ENCODE data around the gene OS9.
A peak's percentile ranks its signal among the peaks of the same experiment; 100 is the strongest.
"Not testable (repeated sequence)": the region's sequence is repeated elsewhere in the genome, so short reads cannot be mapped to it uniquely, and the experiment has no call there.

Gene OS9

DNA sequence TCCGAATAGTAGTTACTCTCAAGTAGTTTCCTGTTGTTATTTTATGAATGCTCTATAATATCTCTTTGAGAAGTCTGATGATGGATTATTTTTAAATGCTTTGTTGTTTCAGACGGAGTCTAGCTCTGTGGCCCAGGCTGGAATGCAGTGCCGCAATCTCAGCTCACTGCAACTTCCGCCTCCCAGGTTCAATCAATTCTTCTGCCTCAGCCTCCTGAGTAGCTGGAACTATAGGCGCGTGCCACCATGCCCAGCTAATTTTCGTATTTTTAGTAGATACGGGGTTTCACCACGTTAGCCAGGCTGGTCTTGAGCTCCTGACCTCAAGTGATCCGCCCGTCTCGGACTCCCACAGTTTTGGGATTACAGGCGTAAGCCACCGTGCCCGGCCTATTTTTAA, 1.4 kb upstream of the OS9 start:
- in situ Hi-C loops (cut with HindIII; ENCODE audit: low pct_ligation_motif_present, low pct_unique_long_range_greater_than_20kb, low sequenced_read_pairs): no loop called here
- DNase-seq: no peak

DNA sequence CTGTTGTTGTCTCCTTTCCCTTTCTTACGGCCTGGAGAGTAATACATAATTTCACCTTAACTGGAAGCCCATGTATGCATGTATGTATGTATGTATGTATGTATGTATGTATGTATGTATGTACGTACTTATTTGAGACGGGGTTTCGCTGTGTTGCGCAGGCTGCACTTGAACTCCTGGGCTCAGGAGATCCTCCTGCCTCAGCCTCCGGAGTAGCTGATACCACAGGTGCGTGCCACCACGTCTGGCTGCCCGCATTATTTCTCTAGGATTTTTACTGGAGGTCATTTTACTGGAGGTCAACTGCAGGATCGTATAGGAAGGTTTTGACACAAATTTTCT, 644 bp upstream of the OS9 start:
- in situ Hi-C loops (cut with HindIII; ENCODE audit: low pct_ligation_motif_present, low pct_unique_long_range_greater_than_20kb, low sequenced_read_pairs): no loop called here
- DNase-seq: no peak

DNA sequence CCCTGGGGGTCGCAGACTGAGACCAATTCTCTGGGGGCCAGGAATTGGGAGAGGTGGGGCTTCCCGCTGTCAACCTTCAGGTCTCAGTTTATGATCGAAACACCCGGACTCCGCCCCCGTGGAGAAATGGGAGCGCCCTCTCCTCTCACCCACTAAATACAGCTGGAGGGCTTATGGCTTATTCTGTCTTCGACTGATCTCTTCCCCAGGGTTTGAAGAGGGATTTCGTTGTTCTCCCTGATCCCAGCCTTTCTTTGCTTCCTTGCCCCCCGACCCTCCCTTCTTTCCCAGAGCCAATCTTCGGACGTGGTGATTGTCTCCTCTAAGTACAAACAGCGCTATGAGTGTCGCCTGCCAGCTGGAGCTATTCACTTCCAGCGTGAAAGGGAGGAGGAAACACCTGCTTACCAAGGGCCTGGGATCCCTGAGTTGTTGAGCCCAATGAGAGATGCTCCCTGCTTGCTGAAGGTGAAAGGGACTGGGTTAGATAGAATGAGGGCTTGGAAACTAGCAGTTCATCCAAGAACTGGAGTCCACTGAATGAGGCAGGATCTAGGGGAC, 607 bp downstream of the OS9 start:
- DNase-seq: peak; percentile 15
- in situ Hi-C loops (cut with HindIII; ENCODE audit: low pct_ligation_motif_present, low pct_unique_long_range_greater_than_20kb, low sequenced_read_pairs): no loop called here

DNA sequence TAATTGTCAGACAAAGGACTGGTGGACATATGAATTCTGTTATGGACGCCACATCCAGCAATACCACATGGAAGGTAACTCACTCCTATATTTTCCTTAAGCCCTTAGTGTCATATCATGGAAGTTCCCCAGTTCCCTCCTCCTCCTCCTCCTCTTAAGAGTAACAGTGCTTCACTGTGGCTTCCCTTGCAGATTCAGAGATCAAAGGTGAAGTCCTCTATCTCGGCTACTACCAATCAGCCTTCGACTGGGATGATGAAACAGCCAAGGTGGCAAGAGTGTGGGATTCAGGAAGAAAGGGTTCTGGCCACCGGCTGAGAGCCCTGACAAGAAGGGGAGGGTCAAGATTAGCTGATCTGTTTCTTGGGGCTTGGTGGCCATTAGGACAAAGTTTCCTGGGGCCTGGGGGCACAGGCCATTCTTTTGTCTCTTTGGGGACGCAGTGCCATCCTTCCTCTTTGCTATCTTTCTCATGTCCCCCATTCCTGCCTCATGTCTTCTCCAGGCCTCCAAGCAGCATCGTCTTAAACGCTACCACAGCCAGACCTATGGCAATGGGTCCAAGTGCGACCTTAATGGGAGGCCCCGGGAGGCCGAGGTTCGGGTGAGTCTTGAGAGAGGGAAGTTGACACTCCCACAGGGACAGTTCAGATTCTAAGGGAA, 2.0 kb downstream of the OS9 start:
- in situ Hi-C loops (cut with HindIII; ENCODE audit: low pct_ligation_motif_present, low pct_unique_long_range_greater_than_20kb, low sequenced_read_pairs): no loop called here

DNA sequence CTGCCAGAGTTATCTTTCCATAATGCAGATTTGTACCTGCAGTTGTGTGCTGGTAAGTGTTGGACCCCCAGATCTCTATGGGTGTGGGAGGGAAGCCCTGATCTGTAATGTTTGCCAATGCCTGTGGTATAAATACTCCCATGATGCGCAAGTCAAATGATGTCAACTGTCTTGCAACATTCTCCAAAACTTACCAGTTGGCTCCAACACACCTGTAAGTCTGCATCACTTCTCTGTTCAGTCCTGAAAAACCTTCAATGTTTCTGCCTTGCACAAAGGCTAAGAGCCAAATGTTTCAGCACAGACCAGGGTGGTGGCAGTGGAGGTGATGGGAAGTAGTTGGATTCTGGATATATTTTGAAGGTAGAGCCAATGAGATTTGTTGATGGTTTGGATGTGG, 3.1 kb downstream of the OS9 start:
- no peak for DNase-seq
- in situ Hi-C loops (cut with HindIII; ENCODE audit: low pct_ligation_motif_present, low pct_unique_long_range_greater_than_20kb, low sequenced_read_pairs): no loop called here

More for the DNA sequence above, 2.0 kb downstream of the OS9 start:
- no peak for DNase-seq

DNA sequence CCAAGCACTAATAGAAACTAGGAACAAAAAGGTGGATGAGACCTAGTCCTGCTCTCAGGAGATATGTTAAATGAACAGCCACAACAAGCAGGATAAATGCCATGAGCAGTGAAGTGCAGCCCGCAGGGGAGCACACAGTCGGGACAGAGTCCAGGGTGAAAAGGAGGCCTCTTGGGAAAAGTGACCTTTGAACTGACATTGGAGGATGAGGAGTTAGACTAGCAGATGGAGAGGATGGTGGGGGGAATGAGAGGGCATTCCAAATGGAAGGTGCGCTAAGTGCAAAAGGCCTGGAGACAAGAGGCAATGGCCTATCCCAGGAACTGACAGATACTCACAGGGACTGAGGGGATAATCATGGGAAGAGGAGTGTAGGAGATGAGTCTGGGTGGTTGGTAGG, 4.5 kb downstream of the OS9 start:
- in situ Hi-C loops (cut with HindIII; ENCODE audit: low pct_ligation_motif_present, low pct_unique_long_range_greater_than_20kb, low sequenced_read_pairs): no loop called here
- no peak for DNase-seq

DNA sequence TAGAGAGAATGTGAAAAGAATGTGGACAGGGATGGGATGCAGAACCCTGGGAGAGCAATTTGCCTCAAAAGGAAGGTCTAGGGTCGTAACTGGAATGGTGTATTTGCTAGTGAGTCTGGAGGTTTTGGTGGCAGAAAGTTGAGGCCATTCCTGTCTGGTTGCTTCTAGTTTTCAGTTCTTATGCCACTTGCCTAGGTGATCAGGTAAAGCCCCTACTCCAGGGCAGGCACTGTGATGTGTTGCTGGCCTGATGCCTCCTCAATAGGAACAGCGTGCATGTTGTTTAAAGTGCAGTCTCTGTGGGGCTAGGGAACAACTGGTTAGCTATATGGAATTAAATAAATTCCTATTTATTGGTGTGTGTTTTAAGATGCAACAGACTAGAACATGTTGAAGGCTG, 6.4 kb downstream of the OS9 start:
- in situ Hi-C loops (cut with HindIII; ENCODE audit: low pct_ligation_motif_present, low pct_unique_long_range_greater_than_20kb, low sequenced_read_pairs): no loop called here
- no peak for DNase-seq

DNA sequence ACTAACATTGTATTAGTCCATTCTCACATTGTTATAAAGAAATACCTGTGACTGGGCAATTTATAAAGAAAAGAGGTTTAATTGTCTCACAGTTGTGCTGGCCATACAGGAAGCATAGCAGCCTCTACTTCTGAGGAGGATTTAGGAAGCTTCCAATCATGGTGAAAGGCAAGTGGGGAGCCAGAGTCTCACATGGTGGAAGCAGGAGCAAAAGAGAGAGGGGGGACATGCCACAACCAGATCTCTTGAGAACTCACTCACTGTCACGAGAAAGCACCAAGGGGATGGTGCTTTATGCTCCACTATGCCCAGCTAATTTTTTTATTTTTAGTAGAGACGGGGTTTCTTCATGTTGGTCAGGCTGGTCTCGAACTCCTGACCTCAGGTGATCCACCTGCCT, 13.3 kb downstream of the OS9 start:
- DNase-seq: no peak
- in situ Hi-C loops (cut with HindIII; ENCODE audit: low pct_ligation_motif_present, low pct_unique_long_range_greater_than_20kb, low sequenced_read_pairs): no loop called here

DNA sequence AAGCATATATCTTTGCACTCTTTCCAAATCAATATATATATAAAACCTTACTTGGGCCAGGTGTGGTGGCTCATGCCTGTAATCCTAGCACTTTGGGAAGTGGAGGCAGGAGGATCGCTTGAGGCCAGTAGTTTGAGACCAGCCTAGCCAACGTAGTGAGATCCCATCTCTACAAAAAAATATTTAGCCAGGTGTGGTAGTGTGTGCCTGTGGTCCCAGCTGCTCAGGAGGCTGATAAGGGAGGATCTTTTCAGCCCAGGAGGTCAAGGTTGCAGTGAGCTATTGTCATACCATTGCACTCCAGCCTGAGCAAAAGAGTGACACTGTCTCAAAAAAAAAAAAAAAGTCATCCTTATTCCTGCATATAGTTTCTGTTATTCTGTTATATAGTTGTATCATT, 14.4 kb downstream of the OS9 start:
- no peak for DNase-seq

DNA sequence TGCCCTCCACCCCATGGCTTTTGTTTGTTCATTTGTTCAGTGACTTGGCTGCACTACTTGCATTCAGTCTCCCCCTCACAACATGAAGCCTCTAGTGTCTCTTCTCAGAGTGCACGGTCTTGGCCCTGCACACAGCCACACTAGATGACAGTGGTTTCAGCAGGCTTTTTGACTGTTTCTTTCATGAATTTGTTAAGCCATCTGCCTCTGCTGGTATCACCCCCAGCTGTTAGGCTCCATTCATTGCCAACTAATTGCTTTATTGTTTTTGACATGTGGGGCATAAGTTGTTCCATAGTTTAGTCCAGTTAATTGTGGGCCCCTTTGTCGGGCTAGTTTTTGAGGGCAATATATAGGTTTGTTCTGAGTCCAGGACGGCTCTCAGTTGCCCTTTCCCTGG, 18.8 kb downstream of the OS9 start:
- in situ Hi-C loops (cut with HindIII; ENCODE audit: low pct_ligation_motif_present, low pct_unique_long_range_greater_than_20kb, low sequenced_read_pairs): no loop called here
- no peak for DNase-seq

More for the DNA sequence above, 14.4 kb downstream of the OS9 start:
- in situ Hi-C loops (cut with HindIII; ENCODE audit: low pct_ligation_motif_present, low pct_unique_long_range_greater_than_20kb, low sequenced_read_pairs): no loop called here

DNA sequence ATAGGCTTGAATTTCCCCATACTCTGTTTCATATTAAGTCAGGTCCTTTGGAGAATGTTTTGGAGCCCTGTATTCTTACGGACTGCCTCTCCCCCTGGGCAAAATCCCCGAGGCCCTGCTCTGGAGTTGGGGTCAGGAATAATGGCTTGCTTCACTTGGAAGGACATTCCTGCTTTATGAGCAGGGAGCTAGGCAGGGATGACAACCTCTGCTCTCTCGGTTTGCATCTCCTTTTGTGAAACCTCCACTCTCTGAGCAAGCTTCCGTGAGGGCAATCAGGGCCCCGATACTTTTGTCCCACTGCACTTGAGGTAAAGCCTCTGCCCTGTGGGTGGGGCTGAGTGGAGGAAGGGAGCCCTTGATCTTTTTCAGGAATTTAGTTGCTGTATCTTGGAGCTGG, 19.3 kb downstream of the OS9 start:
- in situ Hi-C loops (cut with HindIII; ENCODE audit: low pct_ligation_motif_present, low pct_unique_long_range_greater_than_20kb, low sequenced_read_pairs): no loop called here

DNA sequence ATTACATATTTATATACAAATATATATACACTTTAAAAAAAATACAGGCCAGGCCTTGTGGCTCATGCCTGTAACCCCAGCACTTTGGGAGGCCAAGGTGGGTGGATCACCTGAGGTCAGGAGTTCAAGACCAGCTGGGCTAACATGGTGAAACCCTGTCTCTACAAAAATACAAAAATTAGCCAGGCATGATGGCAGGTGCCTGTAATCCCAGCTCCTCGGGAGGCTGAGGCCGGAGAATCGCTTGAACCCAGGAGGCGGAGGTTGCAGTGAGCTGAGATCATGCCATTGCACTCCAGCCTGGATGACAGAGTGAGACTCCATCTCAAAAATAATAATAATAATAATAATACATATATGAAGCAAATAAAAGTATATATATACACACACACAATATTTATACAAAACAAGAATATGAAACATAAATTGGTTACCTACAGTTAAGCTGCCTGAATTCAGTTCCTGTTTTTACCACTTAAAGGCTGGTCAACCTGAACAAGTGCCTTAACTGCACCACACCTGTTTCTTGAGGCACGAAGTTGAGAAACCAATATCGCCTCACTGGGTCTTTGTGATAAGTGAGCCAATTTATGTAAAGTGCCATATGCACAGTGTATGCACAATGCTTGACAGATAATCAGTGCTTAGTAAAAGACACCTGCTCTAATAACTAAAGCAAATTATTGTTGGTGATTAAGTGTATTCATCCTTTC, 21.3 kb downstream of the OS9 start:
- in situ Hi-C loops (cut with HindIII; ENCODE audit: low pct_ligation_motif_present, low pct_unique_long_range_greater_than_20kb, low sequenced_read_pairs); DNase-seq: not testable (repeated sequence)

More for the DNA sequence above, 19.3 kb downstream of the OS9 start:
- DNase-seq: no peak

DNA sequence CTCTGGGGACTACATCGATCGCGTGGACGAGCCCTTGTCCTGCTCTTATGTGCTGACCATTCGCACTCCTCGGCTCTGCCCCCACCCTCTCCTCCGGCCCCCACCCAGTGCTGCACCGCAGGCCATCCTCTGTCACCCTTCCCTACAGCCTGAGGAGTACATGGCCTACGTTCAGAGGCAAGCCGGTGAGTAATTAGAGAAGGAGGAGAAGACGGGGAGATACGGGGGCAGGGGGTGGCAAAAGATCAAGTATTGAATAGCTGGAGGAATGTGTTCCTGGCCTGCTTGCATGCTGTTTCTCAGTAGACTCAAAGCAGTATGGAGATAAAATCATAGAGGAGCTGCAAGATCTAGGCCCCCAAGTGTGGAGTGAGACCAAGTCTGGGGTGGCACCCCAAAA, 21.9 kb downstream of the OS9 start:
- in situ Hi-C loops (cut with HindIII; ENCODE audit: low pct_ligation_motif_present, low pct_unique_long_range_greater_than_20kb, low sequenced_read_pairs): no loop called here

DNA sequence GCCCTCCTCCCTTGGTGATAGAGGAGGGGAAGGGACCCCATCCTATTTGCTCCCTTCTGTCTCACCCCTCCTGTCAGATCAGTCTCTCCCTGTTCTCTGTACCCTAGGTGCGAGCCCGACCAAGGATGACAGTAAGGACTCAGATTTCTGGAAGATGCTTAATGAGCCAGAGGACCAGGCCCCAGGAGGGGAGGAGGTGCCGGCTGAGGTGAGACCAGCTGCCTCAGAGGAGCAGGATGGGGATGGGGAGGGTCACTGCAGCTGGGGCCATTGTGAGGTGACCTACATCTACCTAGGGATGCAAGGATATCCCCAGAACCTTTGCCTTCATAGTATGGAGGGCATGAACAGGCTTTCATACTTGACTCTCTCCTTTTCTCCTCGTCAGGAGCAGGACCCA, 22.4 kb downstream of the OS9 start:
- in situ Hi-C loops (cut with HindIII; ENCODE audit: low pct_ligation_motif_present, low pct_unique_long_range_greater_than_20kb, low sequenced_read_pairs): no loop called here
- no peak for DNase-seq

More for the DNA sequence above, 21.9 kb downstream of the OS9 start:
- no peak for DNase-seq

DNA sequence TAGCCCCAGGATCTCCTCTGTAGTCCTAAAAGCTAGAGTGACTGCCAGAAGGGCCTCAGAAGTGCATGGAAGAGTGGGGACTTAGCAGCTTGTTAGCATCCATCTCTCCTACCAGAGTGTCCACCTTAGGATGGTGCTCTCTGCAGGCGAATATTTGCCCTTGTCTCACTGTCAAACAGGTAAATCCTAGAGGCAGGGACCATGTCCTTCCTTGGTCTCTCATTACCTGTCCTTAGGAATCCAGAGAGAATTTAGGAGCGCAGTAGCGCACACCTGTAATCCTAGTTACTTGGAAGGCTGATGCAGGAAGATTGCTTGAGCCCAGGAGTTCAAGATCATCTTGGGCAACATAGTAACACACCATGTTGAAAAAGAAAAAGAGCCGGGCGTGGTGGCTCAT, 23.2 kb downstream of the OS9 start:
- no peak for DNase-seq
- in situ Hi-C loops (cut with HindIII; ENCODE audit: low pct_ligation_motif_present, low pct_unique_long_range_greater_than_20kb, low sequenced_read_pairs): no loop called here

DNA sequence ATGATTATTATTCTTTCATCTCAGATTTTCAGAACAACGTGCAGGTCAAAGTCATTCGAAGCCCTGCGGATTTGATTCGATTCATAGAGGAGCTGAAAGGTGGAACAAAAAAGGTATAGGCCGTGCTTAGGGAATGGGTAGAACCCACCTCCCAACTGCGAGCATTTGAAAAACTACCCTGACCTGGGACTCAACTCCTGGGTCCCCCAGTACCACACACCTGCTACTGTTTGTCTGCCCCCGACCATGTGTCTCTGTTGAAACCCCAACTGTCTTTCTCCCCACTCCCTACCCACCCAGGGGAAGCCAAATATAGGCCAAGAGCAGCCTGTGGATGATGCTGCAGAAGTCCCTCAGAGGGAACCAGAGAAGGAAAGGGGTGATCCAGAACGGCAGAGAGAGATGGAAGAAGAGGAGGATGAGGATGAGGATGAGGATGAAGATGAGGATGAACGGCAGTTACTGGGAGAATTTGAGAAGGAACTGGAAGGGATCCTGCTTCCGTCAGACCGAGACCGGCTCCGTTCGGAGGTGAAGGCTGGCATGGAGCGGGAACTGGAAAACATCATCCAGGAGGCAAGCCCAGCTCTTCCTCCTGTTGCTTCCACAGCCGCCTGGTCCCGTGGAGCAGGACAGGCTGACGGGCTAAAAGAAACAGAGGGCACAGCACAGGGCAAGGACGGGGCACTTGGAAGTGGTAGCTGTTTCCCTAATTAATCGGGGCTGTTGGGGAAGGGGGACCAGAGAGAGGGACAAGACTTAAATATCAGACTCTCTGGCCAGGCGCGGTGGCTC, 24.1 kb downstream of the OS9 start:
- in situ Hi-C loops (cut with HindIII; ENCODE audit: low pct_ligation_motif_present, low pct_unique_long_range_greater_than_20kb, low sequenced_read_pairs): no loop called here
- DNase-seq: no peak

DNA sequence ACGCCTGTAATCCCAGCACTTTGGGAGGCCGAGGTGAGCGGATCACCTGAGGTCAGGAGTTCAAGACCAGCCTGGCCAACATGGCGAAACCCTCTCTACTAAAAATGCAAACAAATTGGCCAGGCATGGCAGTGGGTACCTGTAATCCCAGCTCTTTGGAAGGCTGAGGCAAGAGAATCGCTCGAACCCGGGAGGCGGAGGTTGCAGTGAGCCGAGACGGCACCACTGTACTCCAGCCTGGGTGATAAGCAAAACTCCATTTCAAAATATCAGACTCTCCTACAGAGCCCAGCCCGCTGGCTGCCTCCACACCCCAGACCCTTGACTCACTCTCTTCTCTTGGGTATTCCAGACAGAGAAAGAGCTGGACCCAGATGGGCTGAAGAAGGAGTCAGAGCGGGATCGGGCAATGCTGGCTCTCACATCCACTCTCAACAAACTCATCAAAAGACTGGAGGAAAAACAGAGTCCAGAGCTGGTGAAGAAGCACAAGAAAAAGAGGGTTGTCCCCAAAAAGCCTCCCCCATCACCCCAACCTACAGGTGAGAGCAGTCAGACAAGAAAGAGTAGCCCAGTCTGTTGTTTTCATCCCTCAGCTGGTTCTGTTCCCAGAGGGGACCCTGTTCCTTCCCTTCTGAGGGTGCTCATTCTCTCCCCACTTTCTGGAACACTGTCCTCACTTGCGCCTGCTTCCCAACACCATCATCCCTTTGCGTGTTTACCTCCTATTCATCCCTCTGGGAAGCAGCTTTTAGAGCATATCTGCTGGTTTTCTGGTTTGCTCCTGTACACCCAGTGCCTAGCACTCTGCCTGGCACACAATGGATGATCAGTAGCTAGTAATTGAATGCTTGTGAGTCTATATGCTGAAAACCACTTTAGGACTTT, 25.0 kb downstream of the OS9 start:
- no peak for DNase-seq
- in situ Hi-C loops (cut with HindIII; ENCODE audit: low pct_ligation_motif_present, low pct_unique_long_range_greater_than_20kb, low sequenced_read_pairs): no loop called here

DNA sequence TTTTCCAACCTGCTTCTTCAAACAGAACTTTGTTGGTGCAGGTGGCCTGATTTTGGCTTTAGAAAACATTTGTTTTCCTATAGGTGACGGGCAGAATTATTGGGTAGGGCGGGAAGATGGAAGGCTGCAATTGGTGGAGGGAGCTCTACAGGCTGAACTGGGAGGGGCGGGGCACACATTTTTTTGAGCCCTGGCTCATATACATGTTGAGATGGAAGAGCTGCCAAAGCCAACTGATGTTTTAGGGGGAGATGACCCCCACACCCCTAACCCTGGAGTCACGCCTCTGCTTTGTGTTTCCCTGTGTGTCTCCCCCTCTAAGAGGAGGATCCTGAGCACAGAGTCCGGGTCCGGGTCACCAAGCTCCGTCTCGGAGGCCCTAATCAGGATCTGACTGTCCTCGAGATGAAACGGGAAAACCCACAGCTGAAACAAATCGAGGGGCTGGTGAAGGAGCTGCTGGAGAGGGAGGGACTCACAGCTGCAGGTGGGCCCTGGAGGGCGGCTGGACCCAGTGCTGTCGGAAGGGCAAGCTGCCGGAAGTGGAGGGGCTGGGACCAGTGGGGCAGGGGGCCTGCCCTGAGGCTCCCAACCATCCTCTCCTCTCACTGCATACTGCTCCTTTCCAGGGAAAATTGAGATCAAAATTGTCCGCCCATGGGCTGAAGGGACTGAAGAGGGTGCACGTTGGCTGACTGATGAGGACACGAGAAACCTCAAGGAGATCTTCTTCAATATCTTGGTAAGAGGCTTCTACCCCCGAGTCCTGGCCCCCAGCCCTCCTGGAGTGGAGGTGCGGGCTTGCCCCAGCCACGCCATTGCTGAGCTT, 26.1 kb downstream of the OS9 start:
- in situ Hi-C loops (cut with HindIII; ENCODE audit: low pct_ligation_motif_present, low pct_unique_long_range_greater_than_20kb, low sequenced_read_pairs): no loop called here
- no peak for DNase-seq

Data from ACHN (cell line).